Heart left ventricle (tissue), 13 donors: Measurements from ENCODE around the gene ARG2.
A peak's percentile ranks its signal among the peaks of the same experiment; 100 is the strongest.

Experiments
- POLR2A ChIP-seq, 2 donors: fragments of 450-650 bp; IDR thresholded peaks; one replicate each; pipeline ENCODE4 v1.6.1; 2017; ENCODE audit warnings: antibody characterized with exemption in 2 of 2, mild to moderate bottlenecking in 2 of 2, moderate library complexity in 2 of 2
- TF ChIP-seq, protein P1 (sequence below), 12 donors: fragments of 200-600 bp; sonication (generic) in 4 of 12; IDR thresholded peaks; one replicate each; pipeline versions ENCODE4 v1.5.0 to v1.8.0; 2018 to 2022; ENCODE audit warnings: antibody characterized with exemption in 12 of 12, mild to moderate bottlenecking in 5 of 12
- donor health status: ischemic (EF 13 %, LVEDD 7.1; RV severe dilation, severe dysfunction).
- donor health status: DM: no; HTN: yes; CAD: no.
- donor health status: DM: no; HTN: no; CAD: no.
- donor health status: ischemic (EF 25% LVEDD 6.9; RV normal size, moderate dysfunction).
- donor health status: ischemic (EF 25% LVEDD 5.7; RV mildly dilated, moderate dysfunction).
- donor health status: ischemic (EF 35%, LVEDD 5.7; RV mildly dilated, moderate dysfunction).
- donor health status: nonischemic (EF 11% LVEDD 7.7; RV severe dilation, severe dysfunction).
- donor health status: DM: yes; HTN: yes; CAD: no.
- donor health status: PGD.
- donor health status: ischemic (EF 29% LVEDD 5.4; RV normal size, mild dysfunction).
- donor health status: nonischemic (EF 23%, LVEDD 6.1; RV moderate dilation, normal function).

DNA sequence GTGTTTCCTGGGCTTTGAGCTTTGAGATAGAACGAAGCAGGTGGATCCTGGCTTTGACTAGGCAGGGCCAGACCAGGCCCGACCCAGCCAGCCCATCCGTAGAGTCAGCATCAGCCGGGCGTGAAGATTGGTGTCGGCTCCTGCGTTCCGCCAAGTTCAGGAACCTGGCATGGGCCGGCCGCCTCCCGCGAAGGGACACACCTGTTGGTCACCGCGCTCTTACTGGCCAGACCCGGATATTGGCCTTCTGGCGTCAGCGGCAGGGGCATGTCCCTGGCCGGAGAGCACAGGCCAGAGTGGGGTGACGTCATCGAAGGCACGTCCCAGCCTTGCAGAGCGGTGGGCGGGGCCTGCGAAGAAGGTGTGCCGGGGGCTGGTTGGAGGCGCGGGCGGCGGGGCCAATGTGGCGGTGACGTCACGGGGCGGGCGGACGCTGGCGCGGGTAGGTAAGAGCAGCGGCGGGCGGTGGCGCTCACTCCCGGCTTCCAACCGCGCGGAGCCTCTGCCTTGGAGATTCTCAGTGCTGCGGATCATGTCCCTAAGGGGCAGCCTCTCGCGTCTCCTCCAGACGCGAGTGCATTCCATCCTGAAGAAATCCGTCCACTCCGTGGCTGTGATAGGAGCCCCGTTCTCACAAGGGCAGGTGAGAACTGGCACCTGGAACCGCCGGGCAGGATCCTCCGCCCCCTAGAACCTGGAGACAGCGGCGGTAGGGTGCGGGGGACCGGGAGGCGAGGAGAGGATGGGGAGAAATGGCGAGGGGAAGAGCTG is at the start of gene ARG2:
- TF ChIP-seq, protein P1, sequence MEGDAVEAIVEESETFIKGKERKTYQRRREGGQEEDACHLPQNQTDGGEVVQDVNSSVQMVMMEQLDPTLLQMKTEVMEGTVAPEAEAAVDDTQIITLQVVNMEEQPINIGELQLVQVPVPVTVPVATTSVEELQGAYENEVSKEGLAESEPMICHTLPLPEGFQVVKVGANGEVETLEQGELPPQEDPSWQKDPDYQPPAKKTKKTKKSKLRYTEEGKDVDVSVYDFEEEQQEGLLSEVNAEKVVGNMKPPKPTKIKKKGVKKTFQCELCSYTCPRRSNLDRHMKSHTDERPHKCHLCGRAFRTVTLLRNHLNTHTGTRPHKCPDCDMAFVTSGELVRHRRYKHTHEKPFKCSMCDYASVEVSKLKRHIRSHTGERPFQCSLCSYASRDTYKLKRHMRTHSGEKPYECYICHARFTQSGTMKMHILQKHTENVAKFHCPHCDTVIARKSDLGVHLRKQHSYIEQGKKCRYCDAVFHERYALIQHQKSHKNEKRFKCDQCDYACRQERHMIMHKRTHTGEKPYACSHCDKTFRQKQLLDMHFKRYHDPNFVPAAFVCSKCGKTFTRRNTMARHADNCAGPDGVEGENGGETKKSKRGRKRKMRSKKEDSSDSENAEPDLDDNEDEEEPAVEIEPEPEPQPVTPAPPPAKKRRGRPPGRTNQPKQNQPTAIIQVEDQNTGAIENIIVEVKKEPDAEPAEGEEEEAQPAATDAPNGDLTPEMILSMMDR (IDR thresholded peaks at IDR 0.05): peak in 3 of 12 donors; percentile 5 to 22 (median 21)
- peak in 1 of 2 donors; percentile 48 for TF ChIP-seq POLR2A (IDR thresholded peaks at IDR 0.05)
